Activated CD4-positive, alpha-beta T cell treated with anti-CD3 and anti-CD28 coated beads for 36 hours (primary cell): ENCODE results near the gene AGBL2. TPM values are rescaled to one million over a fixed set of nuclear protein-coding genes. Genes with fewer than 3 reads are reported as not detected.
"Not testable (repeated sequence)": the region's sequence is repeated elsewhere in the genome, so short reads cannot be mapped to it uniquely, and the experiment has no call there.

Experiments used
- ATAC-seq: fragments of 200-7000 bp; cut with Tn5 transposase; one replicate; pipeline ENCODE4 v1.10.0; 2021; ENCODE audit warnings: mild to moderate bottlenecking, moderate library complexity
- CTCF ChIA-PET: fragments of 350-600 bp; sonication (Branson Sonifier 250); formaldehyde crosslinking; loops from one replicate; lab custom pipeline; 2021; ENCODE audit warnings: antibody characterized with exemption; lab: Charles Lee
- POLR2A ChIA-PET: fragments of 350-600 bp; sonication (Branson Sonifier 250); formaldehyde crosslinking; loops from one replicate; lab custom pipeline; 2021; ENCODE audit warnings: antibody characterized with exemption, inconsistent platforms; lab: Charles Lee
- DNase-seq: peaks from one replicate; pipeline ENCODE4 v3.0.0-alpha.2; 2020
- H3K27ac Mint-ChIP-seq: one replicate; pipeline ENCODE4 v1.8.0; 2021; ENCODE audit warnings: mixed read lengths
- H3K27me3 Mint-ChIP-seq: one replicate; pipeline ENCODE4 v1.8.0; 2021; ENCODE audit warnings: mixed read lengths
- H3K36me3 Mint-ChIP-seq: one replicate; pipeline ENCODE4 v1.8.0; 2021; ENCODE audit warnings: low read depth, mixed read lengths
- H3K4me1 Mint-ChIP-seq: one replicate; pipeline ENCODE4 v1.8.0; 2021; ENCODE audit warnings: mixed read lengths
- H3K4me3 Mint-ChIP-seq: one replicate; pipeline ENCODE4 v1.8.0; 2021; ENCODE audit warnings: mild to moderate bottlenecking, moderate library complexity, mixed read lengths
- H3K9me3 Mint-ChIP-seq: one replicate; pipeline ENCODE4 v1.8.0; 2021; ENCODE audit warnings: low read depth, mixed read lengths
- intact Hi-C, 2 experiments: fragments of 100-400 bp; cut with DNase I in 1 of 2; cut with micrococcal nuclease in 1 of 2; formaldehyde crosslinking; loops; one replicate each; pipeline versions ENCODE4 v1.14.2 to v1.15.1; 2022 to 2024; cut with DNase I, micrococcal nuclease
- total RNA-seq, 2 experiments: library from RNA; stranded (reverse); gene quantifications; one replicate each; pipeline ENCODE4 v1.2.3, GENCODE V29; 2021

Gene AGBL2
- total RNA-seq, 2 experiments from 2014 or later: 3.5 to 5.6 TPM

GRCh38 chr11:47661245-47661644 is 53.9 kb downstream of the AGBL2 start:
- intact Hi-C loops: loop anchor here in 1 of 2 experiments (5.0 kb wide), 1 partner anchor 444 kb away; no protein-coding TSS in a partner anchor
- Mint-ChIP-seq H3K4me1 (peaks cover 21% of the 10 kb centered on the region), H3K27ac (no peak overlapping the region), H3K9me3 (no peaks in the 10 kb centered on the region), H3K4me3 (no peak overlapping the region), H3K36me3 (no peaks in the 10 kb centered on the region), H3K27me3 (peaks cover 2% of the 10 kb centered on the region)
- DNase-seq (no peak), ATAC-seq (no peak)
- ChIA-PET POLR2A (interaction anchor here (0.7 kb wide), 1 partner anchor 290 kb away, joined by 5 read pairs; no protein-coding TSS in a partner anchor), CTCF (no interaction called here)

- peaks cover 2% of the 10 kb centered on the region for H3K27me3 Mint-ChIP-seq
- H3K9me3 Mint-ChIP-seq: no peaks in the 10 kb centered on the region
- POLR2A ChIA-PET: no interaction called here
- H3K4me1 Mint-ChIP-seq: peaks cover 16% of the 10 kb centered on the region
- CTCF ChIA-PET: no interaction called here
- H3K36me3 Mint-ChIP-seq: no peaks in the 10 kb centered on the region
- no peak for ATAC-seq
- no peak for DNase-seq
- H3K27ac Mint-ChIP-seq: no peak overlapping the region
- intact Hi-C loops: no loop called here
- H3K4me3 Mint-ChIP-seq: no peak overlapping the region
Observed at GRCh38 chr11:47659276-47659675, 55.9 kb downstream of the AGBL2 start.

DNA sequence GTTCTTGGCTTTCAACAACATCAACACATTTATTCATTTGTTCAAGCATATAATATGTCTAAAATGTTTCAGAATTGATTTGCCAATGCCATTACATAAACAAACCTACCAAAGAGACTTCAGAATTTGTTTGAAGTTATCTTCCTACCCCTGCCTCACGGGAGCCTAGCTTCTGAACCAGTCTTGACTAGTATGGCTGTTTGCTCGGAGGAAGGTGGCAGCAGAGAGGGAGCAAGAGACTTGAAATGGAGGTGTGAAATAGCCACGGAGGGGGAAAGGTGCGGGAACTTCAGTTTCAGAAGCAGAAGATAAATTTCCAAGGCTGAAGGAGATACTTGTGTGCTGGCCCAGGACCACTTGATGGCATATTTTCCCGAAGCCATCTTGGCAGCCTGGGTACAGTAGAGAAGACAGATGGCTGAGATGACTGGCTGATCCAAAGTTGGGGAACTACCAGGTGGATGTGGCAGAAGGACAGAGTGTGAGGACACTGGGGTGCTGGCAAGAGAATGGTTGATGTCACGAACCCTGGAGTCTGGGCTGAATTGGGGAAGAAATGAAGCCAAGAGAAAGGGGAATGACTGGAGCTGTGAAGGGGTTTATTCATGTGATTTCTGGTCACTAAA is 58.8 kb downstream of the AGBL2 start:
- Mint-ChIP-seq H3K27ac (no peak overlapping the region), H3K27me3 (peaks cover 2% of the 10 kb centered on the region), H3K4me3 (no peak overlapping the region), H3K36me3 (no peaks in the 10 kb centered on the region), H3K4me1 (no peaks in the 10 kb centered on the region), H3K9me3 (peaks cover 9% of the 10 kb centered on the region)
- intact Hi-C loops: no loop called here
- ATAC-seq: no peak
- ChIA-PET POLR2A (no interaction called here), CTCF (interaction anchor here (0.7 kb wide), 1 partner anchor 28 kb away, joined by 3 read pairs; no protein-coding TSS in a partner anchor)
- no peak for DNase-seq

GRCh38 chr11:47651818-47652469 is 63.2 kb downstream of the AGBL2 start:
- no peak for DNase-seq
- no peaks in the 10 kb centered on the region for H3K36me3 Mint-ChIP-seq
- H3K27ac Mint-ChIP-seq: no peak overlapping the region
- no peak for ATAC-seq
- ChIA-PET POLR2A (interaction anchor here (0.7 kb wide), 1 partner anchor 255 kb away, joined by 3 read pairs; no protein-coding TSS in a partner anchor), CTCF (no interaction called here)
- peaks cover 2% of the 10 kb centered on the region for H3K27me3 Mint-ChIP-seq
- H3K4me1 Mint-ChIP-seq: no peaks in the 10 kb centered on the region
- peaks cover 9% of the 10 kb centered on the region for H3K9me3 Mint-ChIP-seq
- no peak overlapping the region for H3K4me3 Mint-ChIP-seq
- intact Hi-C loops: no loop called here

DNA sequence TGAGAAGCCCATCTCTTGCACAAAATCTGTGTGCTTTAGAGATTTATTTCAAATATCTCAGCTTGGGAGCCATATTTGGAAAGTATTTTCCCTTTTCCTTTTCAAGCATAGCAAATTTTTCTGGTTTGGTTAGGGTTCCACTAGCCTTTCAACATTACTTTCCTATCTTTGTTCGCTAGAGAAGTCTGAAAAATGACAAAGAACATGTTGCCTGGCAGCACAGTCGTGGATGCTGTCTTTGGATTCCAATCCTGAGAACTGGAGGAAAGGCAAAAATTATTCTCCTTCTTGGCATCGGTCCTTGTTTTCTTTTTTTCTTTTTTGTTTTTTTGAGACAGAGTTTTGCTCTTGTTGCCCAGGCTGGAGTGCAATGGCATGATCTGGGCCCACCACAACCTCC is 65.9 kb downstream of the AGBL2 start:
- Mint-ChIP-seq H3K36me3 (no peaks in the 10 kb centered on the region), H3K9me3 (peaks cover 9% of the 10 kb centered on the region), H3K4me3 (no peak overlapping the region), H3K27ac (no peak overlapping the region), H3K27me3 (no peaks in the 10 kb centered on the region), H3K4me1 (no peaks in the 10 kb centered on the region)
- ATAC-seq (no peak), DNase-seq (no peak)
- CTCF ChIA-PET: interaction anchor here (0.6 kb wide), 1 partner anchor 169 kb away, joined by 4 read pairs; no protein-coding TSS in a partner anchor
- POLR2A ChIA-PET: no interaction called here
- intact Hi-C loops: no loop called here

DNA sequence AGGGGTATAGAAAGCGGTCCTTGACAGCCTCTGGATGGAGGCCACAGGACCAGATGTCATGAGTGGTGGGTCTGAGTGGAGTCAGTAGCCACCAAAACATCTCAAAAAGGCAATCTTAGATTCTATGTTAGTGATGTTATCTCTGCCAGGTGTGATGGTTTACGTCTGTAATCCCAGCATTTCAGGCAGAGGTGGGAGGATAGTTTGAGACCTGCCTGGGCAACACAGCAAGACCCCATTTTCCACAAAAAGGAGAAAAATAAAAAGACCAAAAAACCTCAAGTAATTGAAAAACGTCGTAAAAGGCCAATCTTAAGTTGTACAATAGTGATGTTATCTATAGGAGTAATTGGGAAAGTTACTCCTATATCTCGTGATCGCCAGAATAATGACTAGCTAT is 69.2 kb downstream of the AGBL2 start:
- ATAC-seq (no peak), DNase-seq (no peak)
- POLR2A ChIA-PET: no interaction called here
- H3K27me3 Mint-ChIP-seq: no peaks in the 10 kb centered on the region
- peak overlapping the region; percentile 6 for H3K27ac Mint-ChIP-seq
- CTCF ChIA-PET: no interaction called here
- H3K4me1 Mint-ChIP-seq: peaks cover 17% of the 10 kb centered on the region
- intact Hi-C loops: no loop called here
- peaks cover 6% of the 10 kb centered on the region for H3K36me3 Mint-ChIP-seq
- no peaks in the 10 kb centered on the region for H3K9me3 Mint-ChIP-seq
- H3K4me3 Mint-ChIP-seq: no peak overlapping the region

DNA sequence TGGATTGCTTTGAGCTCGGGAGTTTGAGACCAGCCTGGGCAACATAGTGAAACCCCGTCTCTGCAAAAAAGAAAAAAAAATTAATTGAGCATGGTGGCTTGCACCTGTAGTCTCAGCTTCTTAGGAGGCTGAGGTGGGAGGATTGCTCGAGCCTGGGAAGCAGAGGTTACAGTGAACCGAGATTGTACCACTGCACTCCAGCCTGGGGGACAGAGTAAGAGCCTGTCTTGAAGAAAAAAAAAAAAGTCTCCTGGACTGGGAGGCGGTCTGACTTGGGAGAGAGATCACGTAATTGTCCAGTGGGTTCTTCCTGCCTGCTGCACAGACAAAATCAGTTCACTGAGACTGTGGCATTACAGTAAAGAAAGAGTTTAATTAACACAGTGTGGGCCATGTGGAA is 69.7 kb downstream of the AGBL2 start:
- ATAC-seq (no peak), DNase-seq (no peak)
- intact Hi-C loops: no loop called here
- no peak overlapping the region for H3K4me3 Mint-ChIP-seq
- CTCF ChIA-PET: interaction anchor here (0.6 kb wide), 1 partner anchor 69 kb away, joined by 4 read pairs; no protein-coding TSS in a partner anchor
- H3K36me3 Mint-ChIP-seq: peaks cover 7% of the 10 kb centered on the region
- no peaks in the 10 kb centered on the region for H3K27me3 Mint-ChIP-seq
- peaks cover 22% of the 10 kb centered on the region for H3K4me1 Mint-ChIP-seq
- no peaks in the 10 kb centered on the region for H3K9me3 Mint-ChIP-seq
- H3K27ac Mint-ChIP-seq: no peak overlapping the region
- POLR2A ChIA-PET: no interaction called here

DNA sequence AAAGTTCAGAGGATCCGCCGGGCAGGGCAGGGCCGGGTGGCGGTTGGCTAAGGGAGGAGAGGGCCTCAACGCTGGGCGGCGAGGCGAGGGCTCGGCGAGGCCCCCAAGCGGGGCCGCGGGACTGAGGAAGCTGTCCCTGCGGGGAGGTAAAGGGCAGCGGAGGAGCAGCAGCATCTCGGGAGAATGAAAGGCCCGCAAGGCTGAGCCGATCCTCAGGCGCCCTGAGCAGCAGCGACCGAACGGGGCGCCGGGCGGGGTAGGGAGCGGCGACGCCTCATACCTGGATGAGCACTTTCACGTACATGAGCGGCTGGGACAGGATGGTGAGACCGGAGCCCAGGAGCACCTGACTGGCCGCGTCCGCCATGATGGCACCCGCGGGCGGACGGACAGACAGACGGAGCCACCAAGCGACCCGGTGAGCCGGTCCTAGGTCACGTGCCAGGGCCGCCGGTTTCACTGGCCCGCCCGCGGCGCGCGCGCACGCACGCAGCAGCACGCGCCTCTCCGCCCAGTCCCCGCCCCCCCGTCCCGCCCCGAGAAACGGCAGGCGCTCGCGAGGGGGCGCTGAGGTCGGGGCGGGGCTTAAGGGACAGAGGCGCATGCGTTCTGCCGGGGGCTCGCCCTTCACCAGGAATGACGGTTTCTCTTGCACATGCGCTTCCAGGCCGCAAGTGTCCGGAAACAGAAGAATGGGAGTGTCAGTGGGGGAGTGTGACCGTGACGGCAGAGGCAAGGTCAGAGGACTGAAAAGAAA is 72.9 kb downstream of the AGBL2 start, which contains the start of gene MTCH2:
Gene MTCH2, minus strand, starts transcription at position 461 of the 757 bp plus-strand sequence. Its CDS starts 94 bp downstream, at position 367.
- POLR2A ChIA-PET: no interaction called here
- Mint-ChIP-seq H3K36me3 (peaks cover 22% of the 10 kb centered on the region), H3K4me1 (peaks cover 25% of the 10 kb centered on the region), H3K9me3 (no peaks in the 10 kb centered on the region), H3K27ac (peak within 1 kb of the TSS; percentile 96), H3K27me3 (no peaks in the 10 kb centered on the region), H3K4me3 (peak within 1 kb of the TSS; percentile 99)
- intact Hi-C loops: loop anchor here (1.0 to 5.0 kb wide), 17 partner anchors 21 to 1795 kb away; partner anchors contain the start of genes AGBL2 (in 2 of the 2), FNBP4 (in 2 of the 2), NUP160 (in 2 of the 2) and ARFGAP2 (in 1 of the 2)
- CTCF ChIA-PET: no interaction called here
- DNase-seq (peak; percentile 98), ATAC-seq (peak; percentile 94)

DNA sequence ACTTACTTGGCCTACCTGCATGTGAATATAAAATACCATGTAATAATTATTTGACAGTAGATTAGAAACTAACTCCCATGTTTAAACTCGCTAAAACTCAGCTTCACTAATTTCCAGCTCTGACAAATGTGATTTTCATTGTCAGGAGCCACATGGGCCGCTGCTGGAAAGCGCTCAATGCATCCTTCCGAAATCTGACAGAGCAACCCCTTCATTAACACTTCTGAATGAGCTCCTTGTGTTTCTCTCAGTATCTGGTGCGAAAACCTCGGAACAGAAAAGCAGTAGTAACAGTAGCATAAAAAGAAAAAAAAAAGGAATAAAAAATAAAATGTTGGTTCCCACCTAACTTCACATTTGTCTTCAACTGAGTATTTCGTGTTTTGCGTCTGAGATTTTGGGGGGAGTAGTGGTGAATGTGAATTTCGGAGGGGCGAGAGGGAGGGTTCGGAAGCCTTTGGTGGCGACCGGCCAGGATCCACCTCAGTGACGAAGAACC is 73.5 kb downstream of the AGBL2 start:
- CTCF ChIA-PET: interaction anchor here (1.1 to 1.2 kb wide), 2 partner anchors 12 to 50 kb away, joined by 3 read pairs; no protein-coding TSS in a partner anchor

GRCh38 chr11:47640506-47640905 is 74.7 kb downstream of the AGBL2 start:
- POLR2A ChIA-PET, H3K9me3 Mint-ChIP-seq, H3K27ac Mint-ChIP-seq, H3K4me3 Mint-ChIP-seq, ATAC-seq, DNase-seq, H3K27me3 Mint-ChIP-seq: not testable (repeated sequence)
- H3K4me1 Mint-ChIP-seq: peaks cover 25% of the 10 kb centered on the region
- intact Hi-C loops: loop anchor here in 1 of 2 experiments (5.0 kb wide), 2 partner anchors 472 to 1793 kb away; partner anchors contain the start of gene CRY2
- H3K36me3 Mint-ChIP-seq: peaks cover 27% of the 10 kb centered on the region
- CTCF ChIA-PET: interaction anchor here (1.0 to 1.4 kb wide), 4 partner anchors 11 to 106 kb away, joined by 3 to 4 read pairs (median 3); no protein-coding TSS in a partner anchor

More for the DNA sequence above, 73.5 kb downstream of the AGBL2 start:
- peak overlapping the region; percentile 99 for H3K4me3 Mint-ChIP-seq
- H3K27me3 Mint-ChIP-seq: no peaks in the 10 kb centered on the region
- H3K4me1 Mint-ChIP-seq: peaks cover 25% of the 10 kb centered on the region
- intact Hi-C loops: loop anchor here (1.0 to 5.0 kb wide), 17 partner anchors 22 to 1794 kb away; partner anchors contain the start of genes AGBL2 (in 2 of the 2), FNBP4 (in 2 of the 2), NUP160 (in 2 of the 2) and ARFGAP2 (in 1 of the 2)
- no peaks in the 10 kb centered on the region for H3K9me3 Mint-ChIP-seq
- H3K36me3 Mint-ChIP-seq: peaks cover 22% of the 10 kb centered on the region
- H3K27ac Mint-ChIP-seq: peak overlapping the region; percentile 96
- ATAC-seq (no peak), DNase-seq (no peak)
- POLR2A ChIA-PET: no interaction called here
